MCF 10A (cell line): ENCODE results near the gene ICE1. TPM values are rescaled to one million over a fixed set of nuclear protein-coding genes. Genes with fewer than 3 reads are reported as not detected.

Experiments used
- BruUV-seq: library from RNA; stranded (reverse); fragments of 400-500 nt; replicated peaks from 2 replicates; lab custom pipeline; 2021; lab: Mats Ljungman, UMichigan
- CTCF ChIA-PET: fragments of 300-600 bp; sonication (Branson Sonifier 250); formaldehyde crosslinking; extraction: SDS; loops from one replicate; lab custom pipeline; 2021; ENCODE audit warnings: antibody characterized with exemption, inconsistent platforms; lab: Yijun Ruan, JAX
- POLR2A ChIA-PET: fragments of 300-600, 350-650 bp; sonication (Branson Sonifier 250); formaldehyde crosslinking; extraction: SDS; loops from one replicate; lab custom pipeline; 2020; ENCODE audit warnings: antibody characterized with exemption, inconsistent platforms; lab: Yijun Ruan, JAX
- DNase-seq: peaks from one replicate; pipeline ENCODE4 v3.0.0-alpha.2; 2018; ENCODE audit not compliant: unreplicated experiment
- H3K27ac Mint-ChIP-seq: one replicate; pipeline ENCODE4 v1.8.0; 2022; ENCODE audit warnings: mild to moderate bottlenecking, low read depth, mixed read lengths; ENCODE audit not compliant: unreplicated experiment
- H3K27me3 Mint-ChIP-seq: one replicate; pipeline ENCODE4 v1.8.0; 2022; ENCODE audit warnings: mixed read lengths; ENCODE audit not compliant: insufficient read depth, unreplicated experiment
- H3K36me3 Mint-ChIP-seq: one replicate; pipeline ENCODE4 v1.8.0; 2022; ENCODE audit warnings: mild to moderate bottlenecking, moderate library complexity, mixed read lengths; ENCODE audit not compliant: insufficient read depth, unreplicated experiment
- H3K4me1 Mint-ChIP-seq: one replicate; pipeline ENCODE4 v1.8.0; 2022; ENCODE audit warnings: mixed read lengths; ENCODE audit not compliant: insufficient read depth, unreplicated experiment
- H3K4me3 Mint-ChIP-seq: one replicate; pipeline ENCODE4 v1.8.0; 2022; ENCODE audit warnings: mild to moderate bottlenecking, moderate library complexity, mixed read lengths; ENCODE audit not compliant: unreplicated experiment
- H3K9me3 Mint-ChIP-seq: one replicate; pipeline ENCODE4 v1.8.0; 2022; ENCODE audit warnings: mixed read lengths; ENCODE audit not compliant: unreplicated experiment
- CTCF ChIP-seq: fragments of 200-600 bp; IDR thresholded peaks from one replicate; pipeline ENCODE4 v1.8.0; 2022; ENCODE audit warnings: antibody characterized with exemption, mild to moderate bottlenecking; ENCODE audit not compliant: unreplicated experiment
- intact Hi-C: fragments of 100-400 bp; cut with micrococcal nuclease; formaldehyde crosslinking; loops from 2 replicates; pipeline ENCODE4 v1.14.1; 2022
- total RNA-seq: library from RNA; stranded (reverse); gene quantifications from 2 replicates; pipeline ENCODE4 v1.2.3, GENCODE V29; 2022

The ICE1 gene
- total RNA-seq, 1 experiment from 2014 or later, result 28.4 TPM

- no peak for TF ChIP-seq CTCF
- intact Hi-C loops, result no loop called here
- Mint-ChIP-seq H3K27me3 (peaks cover 32% of the 10 kb centered on the region), H3K27ac (no peak overlapping the region), H3K4me3 (no peak overlapping the region), H3K36me3 (peaks cover 6% of the 10 kb centered on the region), H3K4me1 (no peaks in the 10 kb centered on the region), H3K9me3 (no peaks in the 10 kb centered on the region)
- POLR2A ChIA-PET, result no interaction called here
- no peak for DNase-seq
- CTCF ChIA-PET, result no interaction called here
- BruUV-seq, result no TSS peak
Measured at GRCh38 chr5:5536871-5537270, 114.4 kb downstream of the ICE1 start.

GRCh38 chr5:5537426-5537825, 114.9 kb downstream of the ICE1 start:
- BruUV-seq, result no TSS peak
- no peak overlapping the region for H3K4me3 Mint-ChIP-seq
- H3K9me3 Mint-ChIP-seq, result no peaks in the 10 kb centered on the region
- intact Hi-C loops, result no loop called here
- CTCF ChIA-PET, result no interaction called here
- TF ChIP-seq CTCF, result no peak
- POLR2A ChIA-PET, result no interaction called here
- H3K4me1 Mint-ChIP-seq, result no peaks in the 10 kb centered on the region
- no peak for DNase-seq
- peaks cover 26% of the 10 kb centered on the region for H3K27me3 Mint-ChIP-seq
- H3K27ac Mint-ChIP-seq, result no peak overlapping the region
- H3K36me3 Mint-ChIP-seq, result peaks cover 6% of the 10 kb centered on the region

GRCh38 chr5:5539590-5539989, 117.1 kb downstream of the ICE1 start:
- ChIA-PET CTCF (no interaction called here), POLR2A (no interaction called here)
- no peaks in the 10 kb centered on the region for H3K4me1 Mint-ChIP-seq
- peaks cover 6% of the 10 kb centered on the region for H3K36me3 Mint-ChIP-seq
- no peak for TF ChIP-seq CTCF
- no peaks in the 10 kb centered on the region for H3K9me3 Mint-ChIP-seq
- no TSS peak for BruUV-seq
- no peak for DNase-seq
- no peak overlapping the region for H3K27ac Mint-ChIP-seq
- intact Hi-C loops, result no loop called here
- H3K27me3 Mint-ChIP-seq, result peaks cover 17% of the 10 kb centered on the region
- no peak overlapping the region for H3K4me3 Mint-ChIP-seq
